HepG2 (cell line): ENCODE data around the gene EFHC2. TPM values are rescaled to one million over a fixed set of nuclear protein-coding genes. Genes with fewer than 3 reads are reported as not detected.

Source experiments
- ATAC-seq: fragments of 200-7000 bp; cut with Tn5 transposase; 3 replicates; pipeline ENCODE4 v1.9.1; 2020; ENCODE audit warnings: mild to moderate bottlenecking, moderate library complexity
- BruUV-seq: library from RNA; stranded (reverse); fragments of 400-500 nt; replicated peaks from 2 replicates; lab custom pipeline; 2021; lab: Mats Ljungman, UMichigan
- CTCF ChIA-PET: fragments of 300-600 bp; formaldehyde crosslinking; extraction: SDS; loops from one replicate; lab custom pipeline; 2021; ENCODE audit warnings: low total read pairs, inconsistent platforms, low intra/inter-chr PET ratio; lab: Yijun Ruan, JAX
- POLR2A ChIA-PET: fragments of 350-600 bp; sonication (Branson Sonifier 250); formaldehyde crosslinking; loops from one replicate; lab custom pipeline; 2020; ENCODE audit warnings: antibody characterized with exemption, inconsistent platforms; lab: Yijun Ruan, JAX
- DNase-seq: peaks from one replicate; pipeline ENCODE4 v3.0.0-alpha.2; 2015; ENCODE audit warnings: low spot score
- FAIRE-seq: peaks from 3 replicates; lab custom pipeline; 2011; peaks lifted over from hg19 to GRCh38; lab: Jason Lieb, UNC
- H2AFZ ChIP-seq: one replicate; pipeline ENCODE4 v1.6.1; 2011; ENCODE audit warnings: low read length, inconsistent platforms
- H3K27ac ChIP-seq: fragments of 300-600 bp; 3 replicates; pipeline ENCODE4 v1.8.0; 2011; ENCODE audit warnings: mixed run types, mild to moderate bottlenecking, mixed read lengths, low read length, inconsistent platforms; ENCODE audit not compliant: insufficient read depth; ENCODE audit errors: extremely low read length
- H3K27me3 ChIP-seq, 2 experiments: fragments of 200-600 bp in 1 of 2; 2 replicates in 1 of 2; 3 replicates in 1 of 2; pipeline versions ENCODE4 v1.6.0 to v1.8.0; 2011; ENCODE audit warnings: low read length in 2 of 2, mild to moderate bottlenecking in 2 of 2, moderate library complexity in 2 of 2, inconsistent platforms in 1 of 2; ENCODE audit not compliant: insufficient read depth in 2 of 2, control insufficient read depth in 1 of 2
- H3K36me3 ChIP-seq, 2 experiments: fragments of 200-600 bp in 1 of 2; replicated peaks in 1 of 2; 2 replicates in 1 of 2; 3 replicates in 1 of 2; pipeline versions ENCODE4 v1.5.1 to v1.8.0; 2011; ENCODE audit warnings: low read length in 2 of 2, inconsistent platforms in 1 of 2; ENCODE audit not compliant: insufficient read depth in 2 of 2, control insufficient read depth in 1 of 2
- H3K4me1 ChIP-seq: 2 replicates; pipeline ENCODE4 v1.5.1; 2012; ENCODE audit warnings: low read length, inconsistent platforms; ENCODE audit not compliant: insufficient read depth
- H3K4me2 ChIP-seq: 2 replicates; pipeline ENCODE4 v1.6.0; 2011; ENCODE audit warnings: low read depth, low read length, inconsistent platforms
- H3K4me3 ChIP-seq, 3 experiments: fragments of 200-600 bp in 1 of 3; sonication (generic), shearing (Covaris generic) in 1 of 3; replicated peaks in 1 of 3; 2 replicates each; pipeline ENCODE4 v1.5.1; 2011 to 2016; ENCODE audit warnings: low read length in 3 of 3, inconsistent platforms in 2 of 3, low read depth in 2 of 3, mild to moderate bottlenecking in 2 of 3, control low read depth in 1 of 3, mixed read lengths in 1 of 3; ENCODE audit not compliant: insufficient read depth in 1 of 3
- H3K79me2 ChIP-seq: one replicate; pipeline ENCODE4 v1.6.1; 2011; ENCODE audit warnings: low read length, inconsistent platforms; ENCODE audit not compliant: insufficient read depth
- H3K9ac ChIP-seq: 2 replicates; pipeline ENCODE4 v1.6.0; 2011; ENCODE audit warnings: mild to moderate bottlenecking, low read depth, low read length, inconsistent platforms; ENCODE audit not compliant: insufficient read depth
- H3K9me3 ChIP-seq: 2 replicates; pipeline ENCODE4 v1.5.1; 2012; ENCODE audit warnings: mild to moderate bottlenecking, low read length
- H4K20me1 ChIP-seq: 2 replicates; pipeline ENCODE4 v1.6.0; 2011; ENCODE audit warnings: inconsistent platforms, mild to moderate bottlenecking, low read length, moderate library complexity; ENCODE audit not compliant: insufficient read depth
- DZIP1 ChIP-seq: sonication (generic); formaldehyde crosslinking; IDR thresholded peaks from 2 replicates; pipeline ENCODE4 v1.5.0; 2020; ENCODE audit warnings: mild to moderate bottlenecking, missing genetic modification reagents
- E2F1 ChIP-seq: sonication (generic); formaldehyde crosslinking; IDR thresholded peaks from 2 replicates; pipeline ENCODE4 v1.5.0; 2020; ENCODE audit warnings: missing genetic modification reagents
- HES4 ChIP-seq: sonication (generic); formaldehyde crosslinking; IDR thresholded peaks from 2 replicates; pipeline ENCODE4 v1.9.0; 2021; ENCODE audit warnings: mild to moderate bottlenecking, missing genetic modification reagents, borderline replicate concordance
- MXI1 ChIP-seq: IDR thresholded peaks from 3 replicates; pipeline ENCODE4 v1.6.1; 2012; ENCODE audit warnings: low read depth, low read length, inconsistent platforms, borderline replicate concordance
- NFYB ChIP-seq: sonication (generic); formaldehyde crosslinking; IDR thresholded peaks from 2 replicates; pipeline ENCODE4 v1.4.0; 2020; ENCODE audit warnings: missing genetic modification reagents
- POGZ ChIP-seq: sonication (generic); formaldehyde crosslinking; IDR thresholded peaks from 2 replicates; pipeline ENCODE4 v1.4.0; 2020; ENCODE audit warnings: mild to moderate bottlenecking, missing genetic modification reagents
- TCF7 ChIP-seq: sonication (generic); IDR thresholded peaks from 2 replicates; pipeline ENCODE4 v1.6.1; 2016; ENCODE audit warnings: antibody characterized with exemption, low read depth
- THAP9 ChIP-seq: sonication (generic); formaldehyde crosslinking; IDR thresholded peaks from 2 replicates; pipeline ENCODE4; 2020; ENCODE audit warnings: missing genetic modification reagents, mild to moderate bottlenecking, borderline replicate concordance
- ZBTB42 ChIP-seq: sonication (generic); formaldehyde crosslinking; IDR thresholded peaks from 2 replicates; pipeline ENCODE4 v1.5.0; 2020; ENCODE audit warnings: mild to moderate bottlenecking, missing genetic modification reagents
- ZC3H13 ChIP-seq: sonication (generic); formaldehyde crosslinking; IDR thresholded peaks from 2 replicates; pipeline ENCODE4 v1.8.1; 2023; ENCODE audit warnings: mild to moderate bottlenecking, missing genetic modification reagents, moderate library complexity
- ZNF605 ChIP-seq: sonication (generic); formaldehyde crosslinking; IDR thresholded peaks from 2 replicates; pipeline ENCODE4 v1.8.0; 2022; ENCODE audit warnings: mild to moderate bottlenecking, missing genetic modification reagents
- WGBS: methylation state at CpG from one replicate; pipeline ENCODE4 v1.1.6; 2017; ENCODE audit warnings: low lambda C conversion rate; 5-methylcytosine and 5-hydroxymethylcytosine counted together
- in situ Hi-C: cut with HindIII; loops from 2 replicates; pipeline ENCODE4 v1.10.0; 2017; ENCODE audit warnings: low pct_unique_long_range_greater_than_20kb; ENCODE audit not compliant: extremely low pct_ligation_motif_present
- intact Hi-C: fragments of 100-400 bp; cut with micrococcal nuclease; formaldehyde crosslinking; loops from one replicate; pipeline ENCODE4 v1.10.0; 2022; ENCODE audit not compliant: unreplicated experiment
- polyA plus RNA-seq, 8 experiments: library from polyadenylated mRNA; depleted of rRNA in 3 of 8; stranded (reverse) in 7 of 8; unstranded in 1 of 8; fragments of >200 nt; fragmentation: Illumina TruSeq in 4 of 8; extraction: Trizol in 4 of 8; gene quantifications; 2 replicates each; pipeline versions ENCODE4 v1.2.1 to v1.2.3, GENCODE V29; 2011 to 2016; ENCODE audit warnings: low read depth in 4 of 8, missing spikeins in 1 of 8, mixed read lengths in 1 of 8; ENCODE audit not compliant: insufficient read depth in 1 of 8
- total RNA-seq, 5 experiments: library from RNA; depleted of rRNA; stranded (reverse); fragments of >200 nt; fragmentation: Illumina TruSeq; extraction: Trizol; gene quantifications; 2 replicates each; pipeline ENCODE4 v1.2.3, GENCODE V29; 2016; ENCODE audit warnings: low read depth in 1 of 5
- TF ChIP-seq, protein P1 (sequence below): sonication (generic); formaldehyde crosslinking; IDR thresholded peaks from 2 replicates; pipeline ENCODE4 v1.8.0; 2022; ENCODE audit warnings: mild to moderate bottlenecking, missing genetic modification reagents, moderate library complexity

The EFHC2 gene
- total and polyA plus RNA-seq, 2 of the 13 experiments (the other 11 are each of a cell fraction or from before 2014, with no cell fraction given) = not detected

DNA sequence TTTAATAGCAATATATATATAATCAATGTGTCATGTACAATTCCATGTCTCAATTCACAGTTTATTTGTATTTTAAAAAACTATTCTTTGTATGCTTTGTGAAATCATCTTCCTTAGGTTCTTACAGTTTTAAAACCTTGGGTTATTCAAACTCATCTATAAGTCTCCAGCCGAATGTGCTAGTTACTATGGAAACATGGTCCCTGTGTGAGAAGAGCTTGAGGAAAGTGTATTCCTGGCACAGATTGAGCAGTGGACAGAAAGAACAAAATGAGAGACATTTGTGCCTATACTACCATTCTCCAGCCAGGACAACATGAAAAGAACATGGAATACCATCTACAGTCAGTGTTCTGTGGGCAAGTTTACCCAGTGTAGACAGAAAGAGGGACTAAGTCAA is 103.4 kb downstream of the EFHC2 start:
- no peak for DNase-seq
- 0% methylated on average over 1 of the region's 1 CpG for WGBS
- H3K27me3 ChIP-seq = no peaks in the 10 kb centered on the region
- POLR2A ChIA-PET = no interaction called here
- in situ Hi-C loops (no loop called here), intact Hi-C loops (no loop called here)
- no peak overlapping the region for H3K4me2 ChIP-seq
- no peak overlapping the region for H3K4me3 ChIP-seq
- CTCF ChIA-PET = no interaction called here
- no peak overlapping the region for H3K9ac ChIP-seq
- no TSS peak for BruUV-seq
- H3K27ac ChIP-seq = no peak overlapping the region
- TF ChIP-seq ZC3H13 (CRISPR knock-in tag) (no peak), ZNF605 (CRISPR knock-in tag) (no peak), TCF7 (no peak), E2F1 (CRISPR knock-in tag) (no peak)
- TF ChIP-seq, protein P1, sequence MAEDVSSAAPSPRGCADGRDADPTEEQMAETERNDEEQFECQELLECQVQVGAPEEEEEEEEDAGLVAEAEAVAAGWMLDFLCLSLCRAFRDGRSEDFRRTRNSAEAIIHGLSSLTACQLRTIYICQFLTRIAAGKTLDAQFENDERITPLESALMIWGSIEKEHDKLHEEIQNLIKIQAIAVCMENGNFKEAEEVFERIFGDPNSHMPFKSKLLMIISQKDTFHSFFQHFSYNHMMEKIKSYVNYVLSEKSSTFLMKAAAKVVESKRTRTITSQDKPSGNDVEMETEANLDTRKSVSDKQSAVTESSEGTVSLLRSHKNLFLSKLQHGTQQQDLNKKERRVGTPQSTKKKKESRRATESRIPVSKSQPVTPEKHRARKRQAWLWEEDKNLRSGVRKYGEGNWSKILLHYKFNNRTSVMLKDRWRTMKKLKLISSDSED = no peak
- no peaks in the 10 kb centered on the region for H3K4me1 ChIP-seq
- H3K36me3 ChIP-seq = no peaks in the 10 kb centered on the region
- no peaks in the 10 kb centered on the region for H3K79me2 ChIP-seq
- H3K9me3 ChIP-seq = no peaks in the 10 kb centered on the region
- no peak for ATAC-seq
- H2AFZ ChIP-seq = no peak overlapping the region
- no peak for FAIRE-seq
- H4K20me1 ChIP-seq = no peaks in the 10 kb centered on the region

DNA sequence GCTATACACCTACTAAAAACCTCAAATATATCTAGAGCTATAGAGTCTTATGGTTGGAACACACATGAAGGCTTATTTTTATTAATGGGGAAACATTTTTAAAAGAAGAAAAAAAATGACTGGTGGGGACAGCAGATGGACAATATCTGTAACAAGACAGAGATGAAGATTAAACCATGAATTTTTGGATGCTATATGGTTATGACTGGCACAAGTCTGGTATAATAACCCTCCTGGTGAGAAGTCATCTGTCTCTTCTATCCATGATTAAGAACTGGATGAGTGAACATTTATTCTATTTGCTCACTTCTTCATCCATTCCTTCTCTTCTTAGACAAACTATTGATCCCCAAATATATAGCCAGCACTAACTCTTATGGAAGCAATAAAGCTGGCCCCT is 104.4 kb downstream of the EFHC2 start:
- Histone ChIP-seq H3K9me3 (no peaks in the 10 kb centered on the region), H3K4me3 (no peak overlapping the region), H3K4me2 (no peak overlapping the region), H4K20me1 (no peaks in the 10 kb centered on the region), H3K27me3 (no peaks in the 10 kb centered on the region), H3K27ac (no peak overlapping the region), H2AFZ (no peak overlapping the region), H3K4me1 (no peaks in the 10 kb centered on the region), H3K79me2 (no peaks in the 10 kb centered on the region), H3K36me3 (no peaks in the 10 kb centered on the region), H3K9ac (no peak overlapping the region)
- BruUV-seq = no TSS peak
- no peak for ATAC-seq
- DNase-seq = no peak
- ChIA-PET POLR2A (no interaction called here), CTCF (no interaction called here)
- intact Hi-C loops (no loop called here), in situ Hi-C loops (no loop called here)
- FAIRE-seq = no peak
- TF ChIP-seq THAP9 (CRISPR knock-in tag) = no peak
- TF ChIP-seq MXI1 = no peak
- no peak for TF ChIP-seq HES4
- TF ChIP-seq POGZ (CRISPR knock-in tag) = no peak
- TF ChIP-seq ZBTB42 = no peak
- TF ChIP-seq DZIP1 (CRISPR knock-in tag) = no peak
- no peak for TF ChIP-seq NFYB (CRISPR knock-in tag)
